Kidney glomerular epithelial cell (primary cell): ENCODE measurements around the gene C17orf67.
A peak's percentile ranks its signal among the peaks of the same experiment; 100 is the strongest.

Source experiments
- DNase-seq: peaks from one replicate; lab custom pipeline; 2025; lab: John Stamatoyannopoulos, UW

The C17orf67 gene

GRCh38 chr17:56833809-56834379, at the start of gene C17orf67, which contains the start of gene DGKE:
C17orf67 (minus strand) TSS chr17:56833920; CDS start chr17:56815810, 18,110 bp downstream.
DGKE (plus strand) TSS chr17:56834151; CDS start chr17:56834796, 645 bp downstream.
- DNase-seq, result peak; percentile 91

GRCh38 chr17:56881685-56882295, 48.1 kb upstream of the C17orf67 start:
- no peak for DNase-seq

GRCh38 chr17:56880571-56880970, 46.9 kb upstream of the C17orf67 start:
- DNase-seq, result no peak

- no peak for DNase-seq
These were observed 46.4 kb upstream of the C17orf67 start for GRCh38 chr17:56880133-56880532.

GRCh38 chr17:56879280-56879679, 45.6 kb upstream of the C17orf67 start:
- no peak for DNase-seq

GRCh38 chr17:56876766-56877179, 43.1 kb upstream of the C17orf67 start:
- DNase-seq, result no peak

GRCh38 chr17:56870081-56870651, 36.4 kb upstream of the C17orf67 start:
- DNase-seq, result no peak

- no peak for DNase-seq
These were observed 35.0 kb upstream of the C17orf67 start for GRCh38 chr17:56868716-56869115.

- no peak for DNase-seq
These were observed 34.2 kb upstream of the C17orf67 start for GRCh38 chr17:56867948-56868376.

- DNase-seq, result no peak
These were observed 32.8 kb upstream of the C17orf67 start for GRCh38 chr17:56866496-56866895.

GRCh38 chr17:56866076-56866475, 32.4 kb upstream of the C17orf67 start:
- no peak for DNase-seq

- no peak for DNase-seq
These were observed 30.3 kb upstream of the C17orf67 start for GRCh38 chr17:56863974-56864373.

- no peak for DNase-seq
These were observed 28.2 kb upstream of the C17orf67 start for GRCh38 chr17:56861899-56862298.

GRCh38 chr17:56851008-56851407, 17.3 kb upstream of the C17orf67 start:
- no peak for DNase-seq

GRCh38 chr17:56850591-56850990, 16.9 kb upstream of the C17orf67 start:
- DNase-seq, result no peak

GRCh38 chr17:56849131-56849530, 15.4 kb upstream of the C17orf67 start:
- DNase-seq, result no peak

GRCh38 chr17:56847106-56847505, 13.4 kb upstream of the C17orf67 start:
- no peak for DNase-seq

GRCh38 chr17:56845934-56846333, 12.2 kb upstream of the C17orf67 start:
- no peak for DNase-seq

GRCh38 chr17:56842577-56842976, 8.9 kb upstream of the C17orf67 start:
- DNase-seq, result no peak

GRCh38 chr17:56838687-56839086, 5.0 kb upstream of the C17orf67 start:
- DNase-seq, result no peak

- no peak for DNase-seq
These were observed 1.5 kb upstream of the C17orf67 start for GRCh38 chr17:56835264-56835585.

- no peak for DNase-seq
These were observed 902 bp upstream of the C17orf67 start for GRCh38 chr17:56834380-56835263.
